H1 (cell line): ENCODE results near the gene LCP1. TPM values are rescaled to one million over a fixed set of nuclear protein-coding genes. Genes with fewer than 3 reads are reported as not detected.

Source experiments
- KDM1A ChIP-seq: fragments of 200-600, 300-600 bp; sonication (generic); IDR thresholded peaks from 2 replicates; pipeline ENCODE4 v1.7.1; 2016; ENCODE audit warnings: mild to moderate bottlenecking, low read length, borderline replicate concordance
- NRF1 ChIP-seq: IDR thresholded peaks from 2 replicates; pipeline ENCODE4 v1.6.1; 2011; ENCODE audit warnings: mild to moderate bottlenecking, low read depth, low read length, improper control_type of control experiment
- POLR2AphosphoS5 ChIP-seq: IDR thresholded peaks from 2 replicates; pipeline ENCODE4 v1.6.1; 2011; ENCODE audit warnings: low read depth, low read length
- RBBP5 ChIP-seq: IDR thresholded peaks from 2 replicates; pipeline ENCODE4 v1.7.1; 2012; ENCODE audit warnings: low read depth, mild to moderate bottlenecking, inconsistent platforms, low read length, moderate library complexity, borderline replicate concordance
- SIN3A ChIP-seq, 2 experiments: IDR thresholded peaks in 1 of 2; conservative IDR thresholded peaks in 1 of 2; 2 replicates each; pipeline ENCODE4 v1.6.1; 2011 to 2012; ENCODE audit warnings: low read length in 2 of 2, improper control_type of control experiment in 1 of 2, low read depth in 1 of 2, mild to moderate bottlenecking in 1 of 2
- SRF ChIP-seq: IDR thresholded peaks from 2 replicates; pipeline ENCODE4 v1.6.1; 2011; ENCODE audit warnings: mild to moderate bottlenecking, low read depth, low read length, moderate library complexity
- SUZ12 ChIP-seq: fragments of 200-600 bp; sonication (generic); IDR thresholded peaks from 2 replicates; pipeline ENCODE4 v1.6.1; 2012; ENCODE audit warnings: mild to moderate bottlenecking, inconsistent platforms, low read length, moderate library complexity, mixed read lengths
- TAF7 ChIP-seq: optimal IDR thresholded peaks from 2 replicates; pipeline ENCODE3; 2011; ENCODE audit warnings: low read depth, mild to moderate bottlenecking, inconsistent platforms, low read length, moderate library complexity, borderline replicate concordance
- polyA plus RNA-seq, 7 experiments: library from polyadenylated mRNA; depleted of rRNA in 3 of 7; stranded (reverse) in 5 of 7; unstranded in 2 of 7; fragments of >200 nt in 5 of 7; fragments of 200-250 nt in 2 of 7; gene quantifications; 1 replicate in 5 of 7; 2 replicates in 1 of 7; 4 replicates in 1 of 7; pipeline versions ENCODE4 v1.2.1 to v1.2.3, GENCODE V29; 2011 to 2013; ENCODE audit warnings: missing spikeins in 2 of 7, mixed read lengths in 2 of 7
- total RNA-seq: library from RNA; stranded (reverse); fragmentation: NEBNext Ultra II Directional; extraction: Animal tissue kit (Norgen Biotek cat#: 25700); gene quantifications from 2 replicates; pipeline ENCODE4 v1.2.1, GENCODE V29; 2021

Gene LCP1
- total and polyA plus RNA-seq, 2 of the 8 experiments (the other 6 are each of a cell fraction or from before 2014, with no cell fraction given), result 0.65 to 4.3 TPM

DNA sequence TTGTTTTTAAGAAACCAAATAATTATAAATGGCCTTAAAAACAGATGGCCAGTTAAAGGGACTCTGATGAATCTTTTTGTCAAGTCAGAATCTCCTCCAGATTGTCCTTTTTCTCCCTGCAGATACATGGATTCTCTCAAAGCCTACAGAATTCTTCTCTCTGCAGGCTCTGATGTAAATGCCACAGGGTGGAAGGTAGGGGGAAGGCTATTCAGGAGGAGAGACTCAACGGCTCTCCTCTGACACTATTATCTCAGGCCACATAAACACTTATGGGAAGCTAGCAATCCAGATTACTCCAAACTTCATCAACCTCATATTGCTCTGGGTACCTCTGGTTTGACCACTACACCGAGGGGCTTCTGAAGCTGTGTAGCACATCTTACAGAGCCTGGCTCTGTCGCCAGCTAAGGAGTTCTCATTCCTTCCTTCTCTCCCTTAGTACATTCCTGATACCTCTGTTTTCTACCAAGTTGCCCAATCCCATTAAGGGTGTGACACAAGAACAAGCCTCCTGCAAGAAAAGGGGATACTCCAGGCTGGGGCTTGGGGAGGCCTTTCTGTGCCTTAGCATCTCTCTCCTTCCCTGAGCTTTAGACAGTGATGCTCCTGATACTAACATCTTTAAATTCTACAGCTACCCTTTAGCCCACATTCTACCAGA, 14.9 kb downstream of the LCP1 start (continued):
- TF ChIP-seq NRF1, result no peak
- no peak for TF ChIP-seq TAF7
- no peak for TF ChIP-seq KDM1A
- no peak for TF ChIP-seq SUZ12
- TF ChIP-seq SIN3A (conservative IDR thresholded peaks at IDR 0.05 in 1 of 2, IDR thresholded peaks at IDR 0.05 in 1 of 2; ENCODE audit: low read depth in 1 of 2, low read length in 2 of 2), result no peak
- TF ChIP-seq POLR2AphosphoS5, result no peak
- TF ChIP-seq RBBP5, result no peak
- TF ChIP-seq SRF, result no peak
